Activated CD4-positive, alpha-beta T cell treated with anti-CD3 and anti-CD28 coated beads for 36 hours (primary cell): Measurements from ENCODE around the gene HLA-C. TPM values are rescaled to one million over a fixed set of nuclear protein-coding genes. Genes with fewer than 3 reads are reported as not detected.

ENCODE experiments used
- ATAC-seq: fragments of 200-7000 bp; cut with Tn5 transposase; one replicate; pipeline ENCODE4 v1.10.0; 2021; ENCODE audit warnings: mild to moderate bottlenecking, moderate library complexity
- CTCF ChIA-PET: fragments of 350-600 bp; sonication (Branson Sonifier 250); formaldehyde crosslinking; loops from one replicate; lab custom pipeline; 2021; ENCODE audit warnings: antibody characterized with exemption; lab: Charles Lee
- POLR2A ChIA-PET: fragments of 350-600 bp; sonication (Branson Sonifier 250); formaldehyde crosslinking; loops from one replicate; lab custom pipeline; 2021; ENCODE audit warnings: antibody characterized with exemption, inconsistent platforms; lab: Charles Lee
- DNase-seq: peaks from one replicate; pipeline ENCODE4 v3.0.0-alpha.2; 2020
- H3K27ac Mint-ChIP-seq: one replicate; pipeline ENCODE4 v1.8.0; 2021; ENCODE audit warnings: mixed read lengths
- H3K27me3 Mint-ChIP-seq: one replicate; pipeline ENCODE4 v1.8.0; 2021; ENCODE audit warnings: mixed read lengths
- H3K36me3 Mint-ChIP-seq: one replicate; pipeline ENCODE4 v1.8.0; 2021; ENCODE audit warnings: low read depth, mixed read lengths
- H3K4me1 Mint-ChIP-seq: one replicate; pipeline ENCODE4 v1.8.0; 2021; ENCODE audit warnings: mixed read lengths
- H3K4me3 Mint-ChIP-seq: one replicate; pipeline ENCODE4 v1.8.0; 2021; ENCODE audit warnings: mild to moderate bottlenecking, moderate library complexity, mixed read lengths
- H3K9me3 Mint-ChIP-seq: one replicate; pipeline ENCODE4 v1.8.0; 2021; ENCODE audit warnings: low read depth, mixed read lengths
- intact Hi-C, 2 experiments: fragments of 100-400 bp; cut with DNase I in 1 of 2; cut with micrococcal nuclease in 1 of 2; formaldehyde crosslinking; loops; one replicate each; pipeline versions ENCODE4 v1.14.2 to v1.15.1; 2022 to 2024; cut with DNase I, micrococcal nuclease
- total RNA-seq, 2 experiments: library from RNA; stranded (reverse); gene quantifications; one replicate each; pipeline ENCODE4 v1.2.3, GENCODE V29; 2021

HLA-C gene
- 100 to 1,000 TPM; 660 to 678 TPM for total RNA-seq

- Mint-ChIP-seq H3K27me3 (no peaks in the 10 kb centered on the region), H3K4me3 (peak within 1 kb of the TSS; percentile 95), H3K36me3 (peaks cover 46% of the 10 kb centered on the region), H3K9me3 (no peaks in the 10 kb centered on the region), H3K27ac (peak within 1 kb of the TSS; percentile 99), H3K4me1 (peaks cover 55% of the 10 kb centered on the region)
- ChIA-PET POLR2A (interaction anchor here (0.7 kb wide), 1 partner anchor 82 kb away, joined by 4 read pairs; no protein-coding TSS in a partner anchor), CTCF (interaction anchor here (1.0 kb wide), 1 partner anchor 68 kb away, joined by 3 read pairs; no protein-coding TSS in a partner anchor)
- DNase-seq (peak; percentile 92), ATAC-seq (peak; percentile 89)
- intact Hi-C loops = loop anchor here (1.0 to 5.0 kb wide), 9 partner anchors 61 to 654 kb away; partner anchors contain the start of genes HLA-B (in 1 of the 2), MRPS18B (in 1 of the 2), PPP1R10 (in 1 of the 2) and TCF19 (in 1 of the 2)
These were observed at the start of gene HLA-C for GRCh38 chr6:31271641-31272357. TSS of gene HLA-C (minus strand) at chr6:31272092. CDS start at chr6:31272071, 21 bp downstream.

- intact Hi-C loops = no loop called here
- CTCF ChIA-PET = interaction anchor here (1.5 kb wide), 1 partner anchor 52 kb away, joined by 6 read pairs; no protein-coding TSS in a partner anchor
These were observed 49.3 kb upstream of the HLA-C start for GRCh38 chr6:31321005-31321707.

GRCh38 chr6:31317036-31317435 is 45.1 kb upstream of the HLA-C start:
- POLR2A ChIA-PET = no interaction called here
- no peaks in the 10 kb centered on the region for H3K36me3 Mint-ChIP-seq
- ATAC-seq (no peak), DNase-seq (no peak)
- no peak overlapping the region for H3K27ac Mint-ChIP-seq
- no peaks in the 10 kb centered on the region for H3K4me1 Mint-ChIP-seq
- CTCF ChIA-PET = interaction anchor here (0.6 kb wide), 1 partner anchor 115 kb away, joined by 3 read pairs; no protein-coding TSS in a partner anchor
- no peak overlapping the region for H3K4me3 Mint-ChIP-seq
- intact Hi-C loops = no loop called here
- no peaks in the 10 kb centered on the region for H3K9me3 Mint-ChIP-seq
- H3K27me3 Mint-ChIP-seq = peaks cover 19% of the 10 kb centered on the region

More at GRCh38 chr6:31321005-31321707, 49.3 kb upstream of the HLA-C start:
- Mint-ChIP-seq H3K9me3 (no peaks in the 10 kb centered on the region), H3K4me1 (no peaks in the 10 kb centered on the region), H3K27ac (no peak overlapping the region), H3K4me3 (no peak overlapping the region), H3K36me3 (no peaks in the 10 kb centered on the region), H3K27me3 (peaks cover 30% of the 10 kb centered on the region)
- no peak for DNase-seq
- ATAC-seq = no peak
- POLR2A ChIA-PET = no interaction called here

GRCh38 chr6:31309641-31310040 is 37.7 kb upstream of the HLA-C start:
- intact Hi-C loops = no loop called here
- H3K27ac Mint-ChIP-seq = no peak overlapping the region
- peak overlapping the region; percentile 20 for H3K4me3 Mint-ChIP-seq
- no peaks in the 10 kb centered on the region for H3K9me3 Mint-ChIP-seq
- ChIA-PET POLR2A (no interaction called here), CTCF (interaction anchor here (0.9 kb wide), 2 partner anchors 113 to 190 kb away, joined by 3 read pairs; no protein-coding TSS in a partner anchor)
- H3K36me3 Mint-ChIP-seq = no peaks in the 10 kb centered on the region
- DNase-seq (no peak), ATAC-seq (no peak)
- peaks cover 3% of the 10 kb centered on the region for H3K4me1 Mint-ChIP-seq
- peaks cover 4% of the 10 kb centered on the region for H3K27me3 Mint-ChIP-seq

GRCh38 chr6:31308845-31309175 is 36.9 kb upstream of the HLA-C start:
- H3K4me3 Mint-ChIP-seq = peak overlapping the region; percentile 70
- ChIA-PET CTCF (interaction anchor here (0.7 to 1.9 kb wide), 6 partner anchors 30 to 908 kb away, joined by 3 to 7 read pairs (median 3); partner anchors contain the start of gene ATP6V1G2), POLR2A (interaction anchor here (0.5 kb wide), 1 partner anchor 24 kb away, joined by 4 read pairs; no protein-coding TSS in a partner anchor)
- H3K27ac Mint-ChIP-seq = no peak overlapping the region
- peaks cover 3% of the 10 kb centered on the region for H3K27me3 Mint-ChIP-seq
- no peaks in the 10 kb centered on the region for H3K9me3 Mint-ChIP-seq
- peaks cover 3% of the 10 kb centered on the region for H3K4me1 Mint-ChIP-seq
- no peaks in the 10 kb centered on the region for H3K36me3 Mint-ChIP-seq
- no peak for ATAC-seq
- intact Hi-C loops = no loop called here
- DNase-seq = no peak

- intact Hi-C loops = no loop called here
- H3K27ac Mint-ChIP-seq = peak overlapping the region; percentile 45
These were observed 36.4 kb upstream of the HLA-C start for GRCh38 chr6:31308050-31308844.

GRCh38 chr6:31307669-31308049 is 35.8 kb upstream of the HLA-C start:
- no peaks in the 10 kb centered on the region for H3K36me3 Mint-ChIP-seq
- H3K27me3 Mint-ChIP-seq = peaks cover 11% of the 10 kb centered on the region
- no peak overlapping the region for H3K27ac Mint-ChIP-seq
- H3K4me3 Mint-ChIP-seq = no peak overlapping the region
- ATAC-seq (no peak), DNase-seq (no peak)
- H3K9me3 Mint-ChIP-seq = no peaks in the 10 kb centered on the region
- intact Hi-C loops = no loop called here
- POLR2A ChIA-PET = interaction anchor here (0.6 kb wide), 1 partner anchor 620 kb away, joined by 3 read pairs; no protein-coding TSS in a partner anchor
- CTCF ChIA-PET = interaction anchor here (0.6 to 1.9 kb wide), 5 partner anchors 10 to 239 kb away, joined by 3 to 7 read pairs (median 3); partner anchors contain the start of genes ATP6V1G2 and PSORS1C2
- peaks cover 3% of the 10 kb centered on the region for H3K4me1 Mint-ChIP-seq

More at GRCh38 chr6:31308050-31308844, 36.4 kb upstream of the HLA-C start:
- Mint-ChIP-seq H3K27me3 (peaks cover 8% of the 10 kb centered on the region), H3K36me3 (no peaks in the 10 kb centered on the region), H3K9me3 (no peaks in the 10 kb centered on the region), H3K4me1 (peaks cover 3% of the 10 kb centered on the region), H3K4me3 (peak overlapping the region; percentile 70)
- CTCF ChIA-PET = interaction anchor here (0.5 to 1.9 kb wide), 10 partner anchors 11 to 909 kb away, joined by 3 to 7 read pairs (median 3); partner anchors contain the start of genes ATP6V1G2 and PSORS1C2
- POLR2A ChIA-PET = interaction anchor here (0.5 to 0.6 kb wide), 2 partner anchors 24 to 621 kb away, joined by 3 to 4 read pairs; no protein-coding TSS in a partner anchor
- ATAC-seq = peak; percentile 90
- peak; percentile 80 for DNase-seq

- H3K9me3 Mint-ChIP-seq = no peaks in the 10 kb centered on the region
- no peak for DNase-seq
- ChIA-PET CTCF (interaction anchor here (0.7 kb wide), 1 partner anchor 464 kb away, joined by 3 read pairs; no protein-coding TSS in a partner anchor), POLR2A (no interaction called here)
- no peak for ATAC-seq
- peaks cover 14% of the 10 kb centered on the region for H3K27me3 Mint-ChIP-seq
- H3K36me3 Mint-ChIP-seq = no peaks in the 10 kb centered on the region
- intact Hi-C loops = no loop called here
- H3K4me1 Mint-ChIP-seq = peaks cover 3% of the 10 kb centered on the region
- no peak overlapping the region for H3K4me3 Mint-ChIP-seq
- H3K27ac Mint-ChIP-seq = no peak overlapping the region
These were observed 33.9 kb upstream of the HLA-C start for GRCh38 chr6:31305703-31306219.

GRCh38 chr6:31304683-31305082 is 32.8 kb upstream of the HLA-C start:
- ATAC-seq = no peak
- Mint-ChIP-seq H3K27ac (no peak overlapping the region), H3K27me3 (peaks cover 14% of the 10 kb centered on the region)

GRCh38 chr6:31300797-31301196 is 28.9 kb upstream of the HLA-C start:
- POLR2A ChIA-PET = no interaction called here
- intact Hi-C loops = no loop called here
- peaks cover 22% of the 10 kb centered on the region for H3K27me3 Mint-ChIP-seq
- CTCF ChIA-PET = interaction anchor here (0.6 to 1.1 kb wide), 3 partner anchors 9 to 470 kb away, joined by 3 read pairs; no protein-coding TSS in a partner anchor
- H3K9me3 Mint-ChIP-seq = peaks cover 2% of the 10 kb centered on the region
- H3K4me3 Mint-ChIP-seq = no peak overlapping the region
- no peak overlapping the region for H3K27ac Mint-ChIP-seq
- no peaks in the 10 kb centered on the region for H3K36me3 Mint-ChIP-seq
- DNase-seq = no peak
- ATAC-seq = no peak
- no peaks in the 10 kb centered on the region for H3K4me1 Mint-ChIP-seq

More at GRCh38 chr6:31304683-31305082, 32.8 kb upstream of the HLA-C start:
- Mint-ChIP-seq H3K4me3 (no peak overlapping the region), H3K9me3 (no peaks in the 10 kb centered on the region), H3K36me3 (no peaks in the 10 kb centered on the region), H3K4me1 (peaks cover 3% of the 10 kb centered on the region)
- intact Hi-C loops = no loop called here
- POLR2A ChIA-PET = no interaction called here
- CTCF ChIA-PET = no interaction called here
- DNase-seq = peak; percentile 14
